ENCODE results near the gene BBS7.

BBS7 gene

GRCh38 chr4:121789960-121790829 is 80.1 kb downstream of the BBS7 start:
- no peak for DNase-seq

- DNase-seq = no peak
Observed at GRCh38 chr4:121789455-121789854, 80.8 kb downstream of the BBS7 start.

- DNase-seq = no peak
Observed at GRCh38 chr4:121788896-121789295, 81.4 kb downstream of the BBS7 start.

GRCh38 chr4:121786221-121786620 is 84.1 kb downstream of the BBS7 start:
- no peak for DNase-seq

GRCh38 chr4:121785479-121785878 is 84.8 kb downstream of the BBS7 start:
- no peak for DNase-seq

- DNase-seq = no peak
Observed at GRCh38 chr4:121784975-121785374, 85.3 kb downstream of the BBS7 start.

- DNase-seq = no peak
Observed at GRCh38 chr4:121784401-121784800, 85.9 kb downstream of the BBS7 start.

- DNase-seq = no peak
Observed at GRCh38 chr4:121783210-121783609, 87.1 kb downstream of the BBS7 start.

- DNase-seq = no peak
Observed at GRCh38 chr4:121778991-121779628, 91.2 kb downstream of the BBS7 start.

- no peak for DNase-seq
Observed at GRCh38 chr4:121777625-121778024, 92.6 kb downstream of the BBS7 start.

- DNase-seq = no peak
Observed at GRCh38 chr4:121776610-121777401, 93.5 kb downstream of the BBS7 start.

Data from NK-92 treated with Interleukin-12 subunit alpha and Interleukin-12 subunit beta, amount 100 ng/mL, for 24 hours (cell line).